Omental fat pad (tissue), 4 donors: ENCODE measurements around the gene DMP1. TPM values are rescaled to one million over a fixed set of nuclear protein-coding genes. Genes with fewer than 3 reads are reported as not detected.
"Not testable (repeated sequence)": the region's sequence is repeated elsewhere in the genome, so short reads cannot be mapped to it uniquely, and the experiment has no call there.

ENCODE experiments used
- ATAC-seq: fragments of 150-250 bp; one replicate; pipeline ENCODE4 v1.9.1; 2016; ENCODE audit warnings: mild to moderate bottlenecking, moderate library complexity; ENCODE audit not compliant: low FRiP score
- DNase-seq: peaks from one replicate; pipeline ENCODE4 v3.0.0-alpha.2; 2019; ENCODE audit warnings: low spot score
- total RNA-seq, 4 donors: library from RNA; depleted of rRNA; stranded (reverse); fragments of >200 nt; gene quantifications; one replicate each; pipeline ENCODE4 v1.1.0, GENCODE V29; 2016
- TF ChIP-seq, protein P1 (sequence below), 3 donors: fragments of 450-650 bp; IDR thresholded peaks; one replicate each; pipeline ENCODE4 v1.5.1; 2016 to 2017; ENCODE audit warnings: antibody characterized with exemption in 3 of 3, mild to moderate bottlenecking in 3 of 3, moderate library complexity in 2 of 3

DMP1 gene
- total RNA-seq, 4 donors from 2014 or later = not detected

DNA sequence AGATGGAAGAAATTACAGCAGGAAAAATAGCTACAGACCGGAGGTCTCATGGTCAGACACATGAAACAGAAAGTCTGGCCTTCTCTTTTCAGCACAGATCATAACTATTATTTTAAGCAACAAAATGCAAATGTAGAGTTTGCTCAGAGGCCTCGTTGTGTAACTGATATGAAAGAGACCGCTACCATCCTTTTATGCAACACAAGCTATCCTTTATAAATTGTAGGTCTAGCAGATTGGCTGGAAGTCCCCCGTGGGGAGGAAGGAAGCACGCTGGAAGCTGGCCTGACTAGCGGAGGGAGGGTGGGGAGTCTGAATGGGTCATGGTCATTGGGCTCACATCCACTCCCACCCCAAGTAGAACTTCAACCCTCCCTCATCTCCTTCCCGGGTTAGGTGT lies 27.7 kb downstream of the DMP1 start:
- TF ChIP-seq, protein P1, sequence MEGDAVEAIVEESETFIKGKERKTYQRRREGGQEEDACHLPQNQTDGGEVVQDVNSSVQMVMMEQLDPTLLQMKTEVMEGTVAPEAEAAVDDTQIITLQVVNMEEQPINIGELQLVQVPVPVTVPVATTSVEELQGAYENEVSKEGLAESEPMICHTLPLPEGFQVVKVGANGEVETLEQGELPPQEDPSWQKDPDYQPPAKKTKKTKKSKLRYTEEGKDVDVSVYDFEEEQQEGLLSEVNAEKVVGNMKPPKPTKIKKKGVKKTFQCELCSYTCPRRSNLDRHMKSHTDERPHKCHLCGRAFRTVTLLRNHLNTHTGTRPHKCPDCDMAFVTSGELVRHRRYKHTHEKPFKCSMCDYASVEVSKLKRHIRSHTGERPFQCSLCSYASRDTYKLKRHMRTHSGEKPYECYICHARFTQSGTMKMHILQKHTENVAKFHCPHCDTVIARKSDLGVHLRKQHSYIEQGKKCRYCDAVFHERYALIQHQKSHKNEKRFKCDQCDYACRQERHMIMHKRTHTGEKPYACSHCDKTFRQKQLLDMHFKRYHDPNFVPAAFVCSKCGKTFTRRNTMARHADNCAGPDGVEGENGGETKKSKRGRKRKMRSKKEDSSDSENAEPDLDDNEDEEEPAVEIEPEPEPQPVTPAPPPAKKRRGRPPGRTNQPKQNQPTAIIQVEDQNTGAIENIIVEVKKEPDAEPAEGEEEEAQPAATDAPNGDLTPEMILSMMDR (IDR thresholded peaks at IDR 0.05) = no peak
- DNase-seq = no peak
- ATAC-seq = no peak

GRCh38 chr4:87679449-87680169 lies 29.5 kb downstream of the DMP1 start:
- ATAC-seq (peak; percentile 63), DNase-seq (no peak)
- TF ChIP-seq, protein P1 (IDR thresholded peaks at IDR 0.05) = peak in 1 of 3 donors; percentile 22

DNA sequence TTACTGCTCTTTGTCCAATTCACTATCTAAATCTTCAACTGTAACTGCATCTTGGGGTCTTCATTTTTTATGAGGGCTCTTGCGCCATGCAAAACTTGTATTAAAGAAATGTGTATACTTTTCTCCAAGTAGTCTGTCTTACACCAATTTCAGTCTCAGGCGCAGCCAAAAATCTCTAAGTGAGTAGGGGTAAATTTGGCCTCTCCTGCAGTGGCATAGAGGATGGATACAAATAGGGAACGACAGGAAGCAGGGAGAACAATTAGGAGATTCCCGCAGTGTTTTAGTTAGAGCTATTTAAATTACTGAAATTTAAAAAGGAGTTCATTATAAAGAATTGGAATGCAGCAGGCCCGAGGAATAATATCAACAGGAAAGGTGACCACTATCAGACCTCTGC lies 30.2 kb downstream of the DMP1 start:
- no peak for ATAC-seq
- TF ChIP-seq, protein P1 (IDR thresholded peaks at IDR 0.05) = no peak
- no peak for DNase-seq

GRCh38 chr4:87688316-87688715 lies 38.2 kb downstream of the DMP1 start:
- DNase-seq = no peak
- ATAC-seq = no peak
- TF ChIP-seq, protein P1 (IDR thresholded peaks at IDR 0.05) = no peak

- DNase-seq, ATAC-seq: not testable (repeated sequence)
These were observed 40.9 kb downstream of the DMP1 start for GRCh38 chr4:87690947-87691346.

GRCh38 chr4:87692060-87692459 lies 42.0 kb downstream of the DMP1 start:
- ATAC-seq, DNase-seq: not testable (repeated sequence)

GRCh38 chr4:87697272-87697671 lies 47.2 kb downstream of the DMP1 start:
- DNase-seq (no peak), ATAC-seq (no peak)
- TF ChIP-seq, protein P1 (IDR thresholded peaks at IDR 0.05) = no peak

- no peak for DNase-seq
- TF ChIP-seq, protein P1 (IDR thresholded peaks at IDR 0.05) = no peak
- ATAC-seq = no peak
These were observed 47.9 kb downstream of the DMP1 start for GRCh38 chr4:87697945-87698344.
